GM12878 (cell line): ENCODE data around the gene RNLS. TPM values are rescaled to one million over a fixed set of nuclear protein-coding genes. Genes with fewer than 3 reads are reported as not detected.

Experiments
- ATAC-seq: fragments of 200-7000 bp; cut with Tn5 transposase; 3 replicates; pipeline ENCODE4 v1.9.1; 2020; ENCODE audit warnings: mild to moderate bottlenecking, moderate library complexity
- BruUV-seq: library from RNA; stranded (reverse); fragments of 400-500 nt; replicated peaks from 2 replicates; lab custom pipeline; 2021; lab: Mats Ljungman, UMichigan
- CTCF ChIA-PET: fragments of 300-600 bp; sonication (Branson Sonifier 250); formaldehyde crosslinking; extraction: SDS; loops from one replicate; lab custom pipeline; 2021; ENCODE audit warnings: inconsistent platforms; lab: Yijun Ruan, JAX
- POLR2A ChIA-PET: fragments of 350-600 bp; formaldehyde crosslinking; extraction: SDS; loops from one replicate; lab custom pipeline; 2021; ENCODE audit warnings: inconsistent platforms; lab: Charles Lee
- RAD21 ChIA-PET: fragments of 300-600 bp; sonication (Branson Sonifier 250); formaldehyde crosslinking; loops from one replicate; lab custom pipeline; 2023; ENCODE audit warnings: antibody characterized with exemption; ENCODE audit not compliant: unreplicated experiment; lab: Charles Lee
- SMC1A ChIA-PET: fragments of 300-600 bp; sonication (Branson Sonifier 250); formaldehyde crosslinking; loops from one replicate; lab custom pipeline; 2023; ENCODE audit not compliant: unreplicated experiment, uncharacterized antibody; lab: Charles Lee
- DNase-seq: peaks from one replicate; pipeline ENCODE4 v3.0.0-alpha.2; 2011; ENCODE audit warnings: low read depth, low spot score
- FAIRE-seq: peaks from 3 replicates; lab custom pipeline; 2011; peaks lifted over from hg19 to GRCh38; lab: Jason Lieb, UNC
- H2AFZ ChIP-seq: 2 replicates; pipeline ENCODE4 v1.6.0; 2011; ENCODE audit warnings: low read depth, low read length, control low read depth; ENCODE audit not compliant: control insufficient read depth
- H3K27ac ChIP-seq: 2 replicates; pipeline ENCODE4 v1.5.1; 2011; ENCODE audit warnings: control low read depth; ENCODE audit not compliant: control insufficient read depth, insufficient read depth
- H3K27me3 ChIP-seq, 2 experiments: replicated peaks in 1 of 2; 2 replicates each; pipeline versions ENCODE4 v1.6.0 to v1.6.1; 2011; ENCODE audit warnings: low read length in 1 of 2; ENCODE audit not compliant: control insufficient read depth in 2 of 2, insufficient read depth in 2 of 2
- H3K36me3 ChIP-seq, 2 experiments: 2 replicates each; pipeline ENCODE4 v1.5.1; 2011; ENCODE audit warnings: low read length in 1 of 2; ENCODE audit not compliant: control insufficient read depth in 2 of 2, insufficient read depth in 2 of 2
- H3K4me1 ChIP-seq: 2 replicates; pipeline ENCODE4 v1.6.1; 2011; ENCODE audit warnings: mild to moderate bottlenecking, low read length, moderate library complexity, mixed read lengths; ENCODE audit not compliant: control insufficient read depth, insufficient read depth
- H3K4me2 ChIP-seq: 2 replicates; pipeline ENCODE4 v1.6.0; 2011; ENCODE audit warnings: control low read depth; ENCODE audit not compliant: control insufficient read depth, insufficient read depth
- H3K4me3 ChIP-seq: fragments of 200-600 bp; sonication (generic); 2 replicates; pipeline ENCODE4 v1.5.1; 2016
- H3K79me2 ChIP-seq: 2 replicates; pipeline ENCODE4 v1.6.0; 2011; ENCODE audit warnings: low read length; ENCODE audit not compliant: control insufficient read depth, insufficient read depth
- H3K9ac ChIP-seq: 2 replicates; pipeline ENCODE4 v1.8.0; 2011; ENCODE audit warnings: low read length, control low read depth, mixed read lengths; ENCODE audit not compliant: control insufficient read depth, insufficient read depth
- H3K9me3 ChIP-seq: replicated peaks from 3 replicates; pipeline ENCODE4 v1.5.1; 2011; ENCODE audit warnings: mild to moderate bottlenecking, low read length; ENCODE audit not compliant: control insufficient read depth, insufficient read depth
- H4K20me1 ChIP-seq: 2 replicates; pipeline ENCODE4 v1.6.0; 2011; ENCODE audit not compliant: control insufficient read depth, insufficient read depth
- ASH2L ChIP-seq: fragments of 300-600, 200-600 bp; sonication (generic); IDR thresholded peaks from 2 replicates; pipeline ENCODE4 v1.6.1; 2017; ENCODE audit warnings: low read depth, mild to moderate bottlenecking, borderline replicate concordance
- GATAD2B ChIP-seq: fragments of 450-650 bp; conservative IDR thresholded peaks from 2 replicates; pipeline ENCODE4 v1.6.1; 2017; ENCODE audit warnings: low read depth, mild to moderate bottlenecking, moderate library complexity
- NRF1 ChIP-seq: conservative IDR thresholded peaks from 2 replicates; pipeline ENCODE4 v1.6.1; 2011; ENCODE audit warnings: mild to moderate bottlenecking, low read depth, low read length, improper control_type of control experiment
- POLR2AphosphoS2 ChIP-seq: IDR thresholded peaks from 2 replicates; pipeline ENCODE4 v1.6.1; 2011; ENCODE audit warnings: low read depth, mild to moderate bottlenecking, low read length, improper control_type of control experiment, moderate library complexity
- RFX5 ChIP-seq: IDR thresholded peaks from 2 replicates; pipeline ENCODE4 v1.6.1; 2011; ENCODE audit warnings: low read depth, low read length, improper control_type of control experiment
- SIX5 ChIP-seq: IDR thresholded peaks from 2 replicates; pipeline ENCODE4 v1.6.1; 2011; ENCODE audit warnings: mild to moderate bottlenecking, low read depth, low read length, moderate library complexity; ENCODE audit not compliant: severe bottlenecking
- ZNF24 ChIP-seq: fragments of 450-650 bp; IDR thresholded peaks from 2 replicates; pipeline ENCODE4 v1.6.1; 2017; ENCODE audit warnings: antibody characterized with exemption, mild to moderate bottlenecking
- ZNF274 ChIP-seq: IDR thresholded peaks from one replicate; pipeline ENCODE4 v1.8.0; 2011; ENCODE audit not compliant: insufficient read length, insufficient read depth
- ZNF384 ChIP-seq: IDR thresholded peaks from 2 replicates; pipeline ENCODE4 v1.6.1; 2012; ENCODE audit warnings: low read depth, mild to moderate bottlenecking, low read length, improper control_type of control experiment, borderline replicate concordance
- ZNF592 ChIP-seq: fragments of 450-650 bp; IDR thresholded peaks from 2 replicates; pipeline ENCODE4 v1.6.1; 2017; ENCODE audit warnings: mild to moderate bottlenecking, moderate library complexity
- WGBS: methylation state at CpG from one replicate; pipeline ENCODE4 v1.1.6; 2016; ENCODE audit warnings: low lambda C conversion rate; ENCODE audit not compliant: insufficient replicate concordance, insufficient coverage; ENCODE audit errors: missing lambda C conversion rate; 5-methylcytosine and 5-hydroxymethylcytosine counted together
- in situ Hi-C: fragments of 300-500 bp; cut with MboI; formaldehyde crosslinking; loops from 9 replicates; pipeline ENCODE4 v1.14.3; 2018; ENCODE audit warnings: mixed read lengths
- intact Hi-C: fragments of 100-400 bp; cut with micrococcal nuclease; formaldehyde crosslinking; loops from one replicate; pipeline ENCODE4 v1.14.2; 2022; ENCODE audit not compliant: unreplicated experiment
- polyA plus RNA-seq, 11 experiments: library from polyadenylated mRNA; depleted of rRNA in 4 of 11; unstranded in 6 of 11; stranded (reverse) in 5 of 11; fragments of >200 nt; fragmentation: Nextera tagmentation in 4 of 11; fragmentation: Illumina TruSeq in 1 of 11; extraction: Ambion mirVana in 4 of 11; extraction: Trizol in 1 of 11; gene quantifications; 1 replicate in 1 of 11; 2 replicates in 10 of 11; pipeline versions ENCODE4 v1.2.1 to v1.2.3, GENCODE V29; 2011 to 2016; ENCODE audit warnings: inconsistent platforms in 2 of 11, missing spikeins in 2 of 11, low read depth in 1 of 11
- total RNA-seq, 4 experiments: library from RNA; depleted of rRNA in 3 of 4; stranded (reverse); fragments of >200 nt in 3 of 4; fragmentation: Illumina TruSeq in 1 of 4; extraction: Trizol in 1 of 4; gene quantifications; 2 replicates each; pipeline versions ENCODE4 v1.2.1 to v1.2.3, GENCODE V29; 2013 to 2021
- TF ChIP-seq, protein P1 (sequence below): fragments of 450-650 bp; IDR thresholded peaks from 2 replicates; pipeline ENCODE4 v1.6.1; 2016; ENCODE audit warnings: mild to moderate bottlenecking
- TF ChIP-seq, protein P2 (sequence below): IDR thresholded peaks from 2 replicates; pipeline ENCODE4 v1.6.1; 2011; ENCODE audit warnings: borderline replicate concordance, low read depth, mild to moderate bottlenecking, moderate library complexity, mixed read lengths, low read length; ENCODE audit not compliant: insufficient read depth; ENCODE audit errors: extremely low read length

Gene RNLS
- total and polyA plus RNA-seq, 10 of the 15 experiments (the other 5 are each of a cell fraction or from before 2014, with no cell fraction given), result 3.4 to 6.7 (median 4.6) TPM

GRCh38 chr10:88428442-88428841 lies 154.7 kb downstream of the RNLS start:
- intact Hi-C loops (no loop called here), in situ Hi-C loops (no loop called here)
- H3K79me2 ChIP-seq, result no peaks in the 10 kb centered on the region
- H3K9me3 ChIP-seq, result no peaks in the 10 kb centered on the region
- ChIA-PET RAD21 (no interaction called here), CTCF (no interaction called here), POLR2A (no interaction called here), SMC1A (no interaction called here)
- H4K20me1 ChIP-seq, result no peaks in the 10 kb centered on the region
- no peak overlapping the region for H3K27ac ChIP-seq
- H3K27me3 ChIP-seq, result no peaks in the 10 kb centered on the region
- TF ChIP-seq, protein P1, sequence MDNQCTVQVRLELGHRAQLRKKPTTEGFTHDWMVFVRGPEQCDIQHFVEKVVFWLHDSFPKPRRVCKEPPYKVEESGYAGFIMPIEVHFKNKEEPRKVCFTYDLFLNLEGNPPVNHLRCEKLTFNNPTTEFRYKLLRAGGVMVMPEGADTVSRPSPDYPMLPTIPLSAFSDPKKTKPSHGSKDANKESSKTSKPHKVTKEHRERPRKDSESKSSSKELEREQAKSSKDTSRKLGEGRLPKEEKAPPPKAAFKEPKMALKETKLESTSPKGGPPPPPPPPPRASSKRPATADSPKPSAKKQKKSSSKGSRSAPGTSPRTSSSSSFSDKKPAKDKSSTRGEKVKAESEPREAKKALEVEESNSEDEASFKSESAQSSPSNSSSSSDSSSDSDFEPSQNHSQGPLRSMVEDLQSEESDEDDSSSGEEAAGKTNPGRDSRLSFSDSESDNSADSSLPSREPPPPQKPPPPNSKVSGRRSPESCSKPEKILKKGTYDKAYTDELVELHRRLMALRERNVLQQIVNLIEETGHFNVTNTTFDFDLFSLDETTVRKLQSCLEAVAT, result no peak
- TF ChIP-seq NRF1 (no peak), RFX5 (no peak), ZNF24 (no peak), ZNF274 (no peak), ZNF592 (no peak), ASH2L (no peak), POLR2AphosphoS2 (no peak), SIX5 (no peak), GATAD2B (no peak), ZNF384 (no peak)
- TF ChIP-seq, protein P2, sequence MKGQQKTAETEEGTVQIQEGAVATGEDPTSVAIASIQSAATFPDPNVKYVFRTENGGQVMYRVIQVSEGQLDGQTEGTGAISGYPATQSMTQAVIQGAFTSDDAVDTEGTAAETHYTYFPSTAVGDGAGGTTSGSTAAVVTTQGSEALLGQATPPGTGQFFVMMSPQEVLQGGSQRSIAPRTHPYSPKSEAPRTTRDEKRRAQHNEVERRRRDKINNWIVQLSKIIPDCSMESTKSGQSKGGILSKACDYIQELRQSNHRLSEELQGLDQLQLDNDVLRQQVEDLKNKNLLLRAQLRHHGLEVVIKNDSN, result no peak
- no peak overlapping the region for H3K9ac ChIP-seq
- ATAC-seq (no peak), DNase-seq (no peak), FAIRE-seq (no peak)
- H2AFZ ChIP-seq, result no peak overlapping the region
- no TSS peak for BruUV-seq
- H3K4me2 ChIP-seq, result no peak overlapping the region
- no peaks in the 10 kb centered on the region for H3K4me1 ChIP-seq
- H3K36me3 ChIP-seq, result no peaks in the 10 kb centered on the region
- H3K4me3 ChIP-seq, result no peak overlapping the region
- WGBS, result 82% methylated on average over 1 of the region's 1 CpG
